Thyroid gland (tissue), 4 donors: ENCODE measurements around the gene PPCS.

Experiments
- POLR2A ChIP-seq, 2 donors: fragments of 450-650 bp; IDR thresholded peaks; one replicate each; pipeline ENCODE4 v1.6.1; 2017; ENCODE audit warnings: antibody characterized with exemption in 2 of 2, mild to moderate bottlenecking in 2 of 2, moderate library complexity in 1 of 2
- TF ChIP-seq, protein P1 (sequence below), 6 experiments: fragments of 200-600 bp in 3 of 6; fragments of 450-650 bp in 3 of 6; sonication (generic) in 3 of 6; IDR thresholded peaks; one replicate each; pipeline ENCODE4 v1.5.1; 2016 to 2019; ENCODE audit warnings: antibody characterized with exemption in 6 of 6, mild to moderate bottlenecking in 2 of 6, inconsistent platforms in 1 of 6, moderate library complexity in 1 of 6

- TF ChIP-seq POLR2A (IDR thresholded peaks at IDR 0.05), result no peak
- TF ChIP-seq, protein P1, sequence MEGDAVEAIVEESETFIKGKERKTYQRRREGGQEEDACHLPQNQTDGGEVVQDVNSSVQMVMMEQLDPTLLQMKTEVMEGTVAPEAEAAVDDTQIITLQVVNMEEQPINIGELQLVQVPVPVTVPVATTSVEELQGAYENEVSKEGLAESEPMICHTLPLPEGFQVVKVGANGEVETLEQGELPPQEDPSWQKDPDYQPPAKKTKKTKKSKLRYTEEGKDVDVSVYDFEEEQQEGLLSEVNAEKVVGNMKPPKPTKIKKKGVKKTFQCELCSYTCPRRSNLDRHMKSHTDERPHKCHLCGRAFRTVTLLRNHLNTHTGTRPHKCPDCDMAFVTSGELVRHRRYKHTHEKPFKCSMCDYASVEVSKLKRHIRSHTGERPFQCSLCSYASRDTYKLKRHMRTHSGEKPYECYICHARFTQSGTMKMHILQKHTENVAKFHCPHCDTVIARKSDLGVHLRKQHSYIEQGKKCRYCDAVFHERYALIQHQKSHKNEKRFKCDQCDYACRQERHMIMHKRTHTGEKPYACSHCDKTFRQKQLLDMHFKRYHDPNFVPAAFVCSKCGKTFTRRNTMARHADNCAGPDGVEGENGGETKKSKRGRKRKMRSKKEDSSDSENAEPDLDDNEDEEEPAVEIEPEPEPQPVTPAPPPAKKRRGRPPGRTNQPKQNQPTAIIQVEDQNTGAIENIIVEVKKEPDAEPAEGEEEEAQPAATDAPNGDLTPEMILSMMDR (IDR thresholded peaks at IDR 0.05), result no peak
Observed at GRCh38 chr1:42456754-42457089, 379 bp downstream of the PPCS start.
